SK-N-SH treated with all-trans-retinoic acid at 6 μM for 48 hours (cell line): ENCODE data around the gene ID3.
A peak's percentile ranks its signal among the peaks of the same experiment; 100 is the strongest.

Experiments used
- ATAC-seq: fragments of 200-7000 bp; cut with Tn5 transposase; 3 replicates; pipeline ENCODE4 v1.9.1; 2020; ENCODE audit warnings: mild to moderate bottlenecking, moderate library complexity
- ARNTL ChIP-seq: fragments of 450-650 bp; formaldehyde crosslinking; IDR thresholded peaks from 2 replicates; pipeline ENCODE4 v1.5.0; 2020; ENCODE audit warnings: low read depth, mild to moderate bottlenecking, moderate library complexity, borderline replicate concordance
- CSDC2 ChIP-seq: fragments of 250-450 bp; sonication (Bioruptor Pico); IDR thresholded peaks from 2 replicates; pipeline ENCODE4 v1.5.0; 2020; ENCODE audit warnings: mild to moderate bottlenecking, moderate library complexity
- ESRRG ChIP-seq: fragments of 250-450 bp; sonication (Bioruptor Pico); IDR thresholded peaks from 2 replicates; pipeline ENCODE4 v1.6.1; 2021; ENCODE audit warnings: mild to moderate bottlenecking
- GLIS3 ChIP-seq: fragments of 250-450 bp; sonication (Bioruptor Pico); IDR thresholded peaks from 2 replicates; pipeline ENCODE4 v1.5.0; 2020; ENCODE audit warnings: mild to moderate bottlenecking, moderate library complexity
- PPARA ChIP-seq: fragments of 250-450 bp; sonication (Bioruptor Pico); IDR thresholded peaks from 2 replicates; pipeline ENCODE4 v1.5.0; 2020; ENCODE audit warnings: mild to moderate bottlenecking, borderline replicate concordance
- RARB ChIP-seq: fragments of 250-450 bp; sonication (Bioruptor Pico); IDR thresholded peaks from 2 replicates; pipeline ENCODE4 v1.8.0; 2021; ENCODE audit warnings: mild to moderate bottlenecking, moderate library complexity
- SNAI2 ChIP-seq: fragments of 250-450 bp; sonication (Bioruptor Pico); IDR thresholded peaks from 2 replicates; pipeline ENCODE4 v1.5.0; 2020; ENCODE audit warnings: mild to moderate bottlenecking, moderate library complexity
- TOX ChIP-seq: fragments of 250-450 bp; sonication (Bioruptor Pico); IDR thresholded peaks from 2 replicates; pipeline ENCODE4 v1.8.0; 2021; ENCODE audit warnings: mild to moderate bottlenecking, moderate library complexity, borderline replicate concordance
- ZC3H10 ChIP-seq: fragments of 250-450 bp; sonication (Bioruptor Pico); IDR thresholded peaks from 2 replicates; pipeline ENCODE4 v1.5.1; 2021; ENCODE audit warnings: mild to moderate bottlenecking, moderate library complexity
- ZFP3 ChIP-seq: fragments of 250-450 bp; sonication (Bioruptor Pico); IDR thresholded peaks from 2 replicates; pipeline ENCODE4 v1.5.0; 2020; ENCODE audit warnings: mild to moderate bottlenecking, moderate library complexity
- ZFP30 ChIP-seq: fragments of 450-650 bp; formaldehyde crosslinking; IDR thresholded peaks from 2 replicates; pipeline ENCODE4 v1.5.0; 2022; ENCODE audit warnings: mild to moderate bottlenecking, moderate library complexity
- ZNF565 ChIP-seq: fragments of 450-650 bp; formaldehyde crosslinking; conservative IDR thresholded peaks from 2 replicates; pipeline ENCODE4 v1.5.0; 2020; ENCODE audit warnings: low read depth, mild to moderate bottlenecking, moderate library complexity
- ZNF70 ChIP-seq: fragments of 450-650 bp; formaldehyde crosslinking; IDR thresholded peaks from 2 replicates; pipeline ENCODE4 v1.5.0; 2020; ENCODE audit warnings: mild to moderate bottlenecking, moderate library complexity
- ZNF8 ChIP-seq: fragments of 450-650 bp; formaldehyde crosslinking; IDR thresholded peaks from 2 replicates; pipeline ENCODE4 v1.5.0; 2020; ENCODE audit warnings: mild to moderate bottlenecking, moderate library complexity
- TF ChIP-seq, protein P1 (sequence below): fragments of 250-450 bp; sonication (Bioruptor Pico); IDR thresholded peaks from 2 replicates; pipeline ENCODE4 v1.5.1; 2020; ENCODE audit warnings: low read depth, mild to moderate bottlenecking, moderate library complexity
- TF ChIP-seq, protein P2 (sequence below): fragments of 250-450 bp; sonication (Bioruptor Pico); IDR thresholded peaks from 2 replicates; pipeline ENCODE4 v1.8.0; 2020; ENCODE audit warnings: mild to moderate bottlenecking, moderate library complexity, borderline replicate concordance
- TF ChIP-seq, protein P3 (sequence below): fragments of 250-450 bp; sonication (Bioruptor Pico); IDR thresholded peaks from 2 replicates; pipeline ENCODE4 v1.5.1; 2021; ENCODE audit warnings: mild to moderate bottlenecking, moderate library complexity
- TF ChIP-seq, protein P4 (sequence below): fragments of 250-450 bp; sonication (Bioruptor Pico); IDR thresholded peaks from 2 replicates; pipeline ENCODE4 v1.8.0; 2021; ENCODE audit warnings: low read depth, mild to moderate bottlenecking, moderate library complexity, borderline replicate concordance

The ID3 gene

DNA sequence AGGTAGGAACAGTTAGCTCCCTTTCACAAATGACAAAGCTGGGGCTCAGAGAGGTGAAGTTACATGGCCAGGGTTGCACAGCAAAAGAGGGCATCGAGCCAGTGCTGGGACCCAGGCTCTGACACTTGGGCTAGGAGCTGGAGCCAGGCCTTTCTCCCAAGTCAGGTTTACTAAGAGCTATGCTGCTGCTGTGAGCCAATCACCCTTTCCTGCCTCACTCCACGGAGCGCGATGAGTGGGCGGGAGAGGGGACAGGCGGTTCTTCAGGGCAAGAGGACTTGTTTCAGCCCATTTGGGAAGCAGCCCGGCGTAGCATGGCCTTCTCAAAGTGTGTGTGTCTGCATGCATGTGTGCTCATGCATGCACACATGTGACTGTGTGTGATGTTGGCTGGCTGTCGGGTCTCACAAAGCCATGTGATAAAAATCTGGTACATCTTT lies 10.6 kb downstream of the ID3 start:
- TF ChIP-seq, protein P1, sequence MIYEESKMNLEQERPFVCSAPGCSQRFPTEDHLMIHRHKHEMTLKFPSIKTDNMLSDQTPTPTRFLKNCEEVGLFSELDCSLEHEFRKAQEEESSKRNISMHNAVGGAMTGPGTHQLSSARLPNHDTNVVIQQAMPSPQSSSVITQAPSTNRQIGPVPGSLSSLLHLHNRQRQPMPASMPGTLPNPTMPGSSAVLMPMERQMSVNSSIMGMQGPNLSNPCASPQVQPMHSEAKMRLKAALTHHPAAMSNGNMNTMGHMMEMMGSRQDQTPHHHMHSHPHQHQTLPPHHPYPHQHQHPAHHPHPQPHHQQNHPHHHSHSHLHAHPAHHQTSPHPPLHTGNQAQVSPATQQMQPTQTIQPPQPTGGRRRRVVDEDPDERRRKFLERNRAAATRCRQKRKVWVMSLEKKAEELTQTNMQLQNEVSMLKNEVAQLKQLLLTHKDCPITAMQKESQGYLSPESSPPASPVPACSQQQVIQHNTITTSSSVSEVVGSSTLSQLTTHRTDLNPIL (CRISPR knock-in tag), result no peak
- TF ChIP-seq ZNF565 (CRISPR knock-in tag), result no peak
- TF ChIP-seq, all 23 proteins: peak for 0
- no peak for ATAC-seq

DNA sequence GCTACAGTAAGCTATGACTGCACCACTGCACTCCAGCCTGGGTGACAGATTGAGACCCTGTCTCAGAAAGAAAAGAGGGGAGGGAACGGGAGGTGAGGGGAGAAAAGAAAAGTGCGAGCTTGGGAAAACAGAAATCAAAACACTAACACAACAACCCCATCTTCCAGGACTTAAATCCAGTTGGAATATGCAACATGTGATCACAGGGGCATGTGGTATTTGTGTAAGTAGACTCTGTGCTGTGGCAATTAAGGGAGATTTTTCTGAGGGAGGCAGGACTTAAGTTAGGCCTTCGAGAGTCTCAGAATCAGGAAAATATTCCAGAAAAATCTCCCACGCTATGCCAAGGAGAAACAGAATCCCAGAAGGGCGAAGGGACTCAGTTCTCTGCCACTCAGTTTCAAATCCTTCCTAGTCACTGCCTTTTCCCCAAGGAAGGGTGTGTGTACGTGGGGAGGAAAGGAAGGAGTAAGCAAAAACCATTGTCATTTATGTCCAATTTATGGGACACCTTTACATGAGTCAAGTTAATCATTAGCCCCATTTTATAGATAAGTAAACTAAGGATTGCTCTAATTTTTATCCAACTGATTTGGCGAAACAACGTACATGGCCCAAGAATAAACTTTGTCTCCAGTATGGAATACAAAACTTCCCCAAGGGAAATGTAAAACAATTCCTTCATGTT lies 12.3 kb downstream of the ID3 start:
- no peak for ATAC-seq
- TF ChIP-seq, protein P1 (CRISPR knock-in tag), result no peak
- TF ChIP-seq GLIS3 (CRISPR knock-in tag) (no peak), ESRRG (CRISPR knock-in tag) (no peak), RARB (no peak), ZFP3 (CRISPR knock-in tag) (no peak), TOX (CRISPR knock-in tag) (no peak)

DNA sequence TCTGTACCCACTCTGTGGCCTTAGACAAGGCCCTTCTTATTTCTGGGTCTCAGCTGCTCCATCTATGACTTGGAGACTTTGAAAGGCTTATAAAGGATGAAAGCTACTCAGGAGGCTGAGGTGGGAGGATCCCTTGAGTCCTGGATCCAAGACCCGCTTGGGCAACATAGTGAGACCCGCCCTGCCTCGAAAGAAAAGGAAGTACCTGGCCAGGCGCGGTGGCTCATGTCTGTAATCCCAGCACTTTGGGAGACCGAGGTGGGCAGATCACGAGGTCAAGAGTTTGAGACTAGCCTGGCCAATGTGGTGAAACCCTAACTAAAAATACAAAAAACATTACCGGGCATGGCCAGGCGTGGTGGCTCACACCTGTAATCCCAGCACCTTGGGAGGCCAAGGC lies 13.4 kb downstream of the ID3 start:
- ATAC-seq, result no peak
- TF ChIP-seq RARB (no peak), PPARA (CRISPR knock-in tag) (no peak), ZC3H10 (no peak), ZNF8 (no peak), ZFP3 (CRISPR knock-in tag) (no peak), ZNF70 (CRISPR knock-in tag) (no peak), ZNF565 (CRISPR knock-in tag) (no peak), SNAI2 (CRISPR knock-in tag) (no peak), TOX (CRISPR knock-in tag) (no peak), CSDC2 (CRISPR knock-in tag) (no peak), ARNTL (CRISPR knock-in tag) (no peak), ZFP30 (CRISPR knock-in tag) (no peak)
- TF ChIP-seq, protein P2, sequence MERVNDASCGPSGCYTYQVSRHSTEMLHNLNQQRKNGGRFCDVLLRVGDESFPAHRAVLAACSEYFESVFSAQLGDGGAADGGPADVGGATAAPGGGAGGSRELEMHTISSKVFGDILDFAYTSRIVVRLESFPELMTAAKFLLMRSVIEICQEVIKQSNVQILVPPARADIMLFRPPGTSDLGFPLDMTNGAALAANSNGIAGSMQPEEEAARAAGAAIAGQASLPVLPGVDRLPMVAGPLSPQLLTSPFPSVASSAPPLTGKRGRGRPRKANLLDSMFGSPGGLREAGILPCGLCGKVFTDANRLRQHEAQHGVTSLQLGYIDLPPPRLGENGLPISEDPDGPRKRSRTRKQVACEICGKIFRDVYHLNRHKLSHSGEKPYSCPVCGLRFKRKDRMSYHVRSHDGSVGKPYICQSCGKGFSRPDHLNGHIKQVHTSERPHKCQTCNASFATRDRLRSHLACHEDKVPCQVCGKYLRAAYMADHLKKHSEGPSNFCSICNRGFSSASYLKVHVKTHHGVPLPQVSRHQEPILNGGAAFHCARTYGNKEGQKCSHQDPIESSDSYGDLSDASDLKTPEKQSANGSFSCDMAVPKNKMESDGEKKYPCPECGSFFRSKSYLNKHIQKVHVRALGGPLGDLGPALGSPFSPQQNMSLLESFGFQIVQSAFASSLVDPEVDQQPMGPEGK, result no peak
- TF ChIP-seq, protein P3, sequence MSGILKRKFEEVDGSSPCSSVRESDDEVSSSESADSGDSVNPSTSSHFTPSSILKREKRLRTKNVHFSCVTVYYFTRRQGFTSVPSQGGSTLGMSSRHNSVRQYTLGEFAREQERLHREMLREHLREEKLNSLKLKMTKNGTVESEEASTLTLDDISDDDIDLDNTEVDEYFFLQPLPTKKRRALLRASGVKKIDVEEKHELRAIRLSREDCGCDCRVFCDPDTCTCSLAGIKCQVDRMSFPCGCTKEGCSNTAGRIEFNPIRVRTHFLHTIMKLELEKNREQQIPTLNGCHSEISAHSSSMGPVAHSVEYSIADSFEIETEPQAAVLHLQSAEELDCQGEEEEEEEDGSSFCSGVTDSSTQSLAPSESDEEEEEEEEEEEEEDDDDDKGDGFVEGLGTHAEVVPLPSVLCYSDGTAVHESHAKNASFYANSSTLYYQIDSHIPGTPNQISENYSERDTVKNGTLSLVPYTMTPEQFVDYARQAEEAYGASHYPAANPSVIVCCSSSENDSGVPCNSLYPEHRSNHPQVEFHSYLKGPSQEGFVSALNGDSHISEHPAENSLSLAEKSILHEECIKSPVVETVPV (CRISPR knock-in tag), result no peak
- TF ChIP-seq, protein P1 (CRISPR knock-in tag), result no peak

DNA sequence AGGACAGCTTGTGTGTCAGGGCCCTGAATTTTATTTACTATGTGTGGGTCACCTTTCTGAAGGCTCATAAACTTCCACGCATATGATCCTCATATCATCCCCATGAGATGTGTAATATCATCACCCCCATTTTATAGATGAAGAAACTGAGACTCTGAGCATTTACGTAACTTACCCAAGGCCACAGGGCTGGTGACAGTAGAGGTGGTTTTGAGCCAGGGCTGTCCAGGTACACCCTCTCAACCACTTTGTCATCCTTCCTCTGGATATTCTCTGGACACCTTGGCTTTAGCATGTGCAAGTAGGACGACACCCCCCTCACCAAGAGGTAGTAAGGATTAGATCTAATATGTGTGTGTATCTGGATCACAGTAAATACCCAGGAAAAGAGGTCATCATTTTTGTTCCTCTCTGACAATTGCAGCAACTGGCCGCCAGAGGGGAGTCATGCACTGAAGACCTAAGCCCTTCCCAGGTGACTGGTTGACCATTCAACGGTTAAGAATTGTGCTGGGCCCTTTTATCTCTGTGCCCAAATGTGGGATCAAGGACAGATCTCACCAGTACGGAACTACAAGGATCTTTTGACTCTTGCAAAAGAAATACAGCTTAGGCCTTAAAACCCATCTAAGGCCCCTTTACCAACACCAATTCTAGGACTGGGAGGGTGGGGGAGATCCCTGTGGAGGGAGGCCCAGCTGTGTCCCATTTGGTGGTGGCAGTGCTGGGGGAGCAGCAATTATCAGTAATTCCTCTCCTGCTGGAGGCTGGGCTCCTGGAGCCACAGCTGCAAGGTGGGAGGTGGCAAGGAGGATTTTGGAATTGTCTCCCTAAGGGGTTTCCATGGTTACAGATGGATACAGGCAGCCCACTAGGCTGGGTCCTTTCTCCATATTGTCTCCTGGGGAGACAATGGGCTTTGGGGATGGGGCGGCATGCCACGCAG lies 14.6 kb downstream of the ID3 start:
- peak; percentile 87 for ATAC-seq

More for the DNA sequence above, 14.6 kb downstream of the ID3 start:
- TF ChIP-seq TOX (CRISPR knock-in tag), result no peak
- TF ChIP-seq, protein P4, sequence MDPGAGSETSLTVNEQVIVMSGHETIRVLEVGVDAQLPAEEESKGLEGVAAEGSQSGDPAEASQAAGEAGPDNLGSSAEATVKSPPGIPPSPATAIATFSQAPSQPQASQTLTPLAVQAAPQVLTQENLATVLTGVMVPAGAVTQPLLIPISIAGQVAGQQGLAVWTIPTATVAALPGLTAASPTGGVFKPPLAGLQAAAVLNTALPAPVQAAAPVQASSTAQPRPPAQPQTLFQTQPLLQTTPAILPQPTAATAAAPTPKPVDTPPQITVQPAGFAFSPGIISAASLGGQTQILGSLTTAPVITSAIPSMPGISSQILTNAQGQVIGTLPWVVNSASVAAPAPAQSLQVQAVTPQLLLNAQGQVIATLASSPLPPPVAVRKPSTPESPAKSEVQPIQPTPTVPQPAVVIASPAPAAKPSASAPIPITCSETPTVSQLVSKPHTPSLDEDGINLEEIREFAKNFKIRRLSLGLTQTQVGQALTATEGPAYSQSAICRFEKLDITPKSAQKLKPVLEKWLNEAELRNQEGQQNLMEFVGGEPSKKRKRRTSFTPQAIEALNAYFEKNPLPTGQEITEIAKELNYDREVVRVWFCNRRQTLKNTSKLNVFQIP (CRISPR knock-in tag), result no peak
- no peak for TF ChIP-seq RARB
- no peak for TF ChIP-seq ZFP30 (CRISPR knock-in tag)
